Activated T-helper 17 cell treated with anti-CD3 and anti-CD28 coated beads, Interleukin-2, amount 50 U/mL, for 72 hours (primary cell): ENCODE results near the gene ARMC5. TPM values are rescaled to one million over a fixed set of nuclear protein-coding genes. Genes with fewer than 3 reads are reported as not detected.
"Not testable (repeated sequence)": the region's sequence is repeated elsewhere in the genome, so short reads cannot be mapped to it uniquely, and the experiment has no call there.

Experiments used
- ATAC-seq: fragments of 150-1000 bp; cut with Tn5 transposase; replicated peaks from 2 replicates; pipeline ENCODE4 v1.10.0; 2021; ENCODE audit warnings: mild to moderate bottlenecking, moderate library complexity
- H3K27ac Mint-ChIP-seq: one replicate; pipeline ENCODE4 v1.8.0; 2022; ENCODE audit warnings: mixed read lengths
- H3K27me3 Mint-ChIP-seq: one replicate; pipeline ENCODE4 v1.8.0; 2022; ENCODE audit warnings: mixed read lengths
- H3K36me3 Mint-ChIP-seq: one replicate; pipeline ENCODE4 v1.8.0; 2022; ENCODE audit warnings: low read depth, mild to moderate bottlenecking, mixed read lengths
- H3K4me1 Mint-ChIP-seq: one replicate; pipeline ENCODE4 v1.8.0; 2022; ENCODE audit warnings: mixed read lengths
- H3K4me3 Mint-ChIP-seq: one replicate; pipeline ENCODE4 v1.8.0; 2022; ENCODE audit warnings: mild to moderate bottlenecking, mixed read lengths
- H3K9me3 Mint-ChIP-seq: one replicate; pipeline ENCODE4 v1.8.0; 2022; ENCODE audit warnings: mixed read lengths
- total RNA-seq, 2 donors: library from RNA; stranded (reverse); gene quantifications; one replicate each; pipeline ENCODE4 v1.2.3, GENCODE V29; 2022

Gene ARMC5
- total RNA-seq, 2 donors from 2014 or later: 11.9 to 17.9 TPM

GRCh38 chr16:31445931-31446330 is 13.4 kb upstream of the ARMC5 start:
- not testable (repeated sequence) for H3K36me3 Mint-ChIP-seq, H3K4me1 Mint-ChIP-seq, H3K9me3 Mint-ChIP-seq, ATAC-seq, H3K4me3 Mint-ChIP-seq, H3K27me3 Mint-ChIP-seq
- H3K27ac Mint-ChIP-seq: peak overlapping the region; percentile 52

- H3K27ac Mint-ChIP-seq: peak overlapping the region; percentile 18
- no peaks in the 10 kb centered on the region for H3K9me3 Mint-ChIP-seq
- peaks cover 15% of the 10 kb centered on the region for H3K36me3 Mint-ChIP-seq
- H3K4me3 Mint-ChIP-seq: no peak overlapping the region
- no peaks in the 10 kb centered on the region for H3K27me3 Mint-ChIP-seq
- peaks cover 17% of the 10 kb centered on the region for H3K4me1 Mint-ChIP-seq
- ATAC-seq: no peak
Measured at GRCh38 chr16:31451201-31451600, 8.1 kb upstream of the ARMC5 start.

DNA sequence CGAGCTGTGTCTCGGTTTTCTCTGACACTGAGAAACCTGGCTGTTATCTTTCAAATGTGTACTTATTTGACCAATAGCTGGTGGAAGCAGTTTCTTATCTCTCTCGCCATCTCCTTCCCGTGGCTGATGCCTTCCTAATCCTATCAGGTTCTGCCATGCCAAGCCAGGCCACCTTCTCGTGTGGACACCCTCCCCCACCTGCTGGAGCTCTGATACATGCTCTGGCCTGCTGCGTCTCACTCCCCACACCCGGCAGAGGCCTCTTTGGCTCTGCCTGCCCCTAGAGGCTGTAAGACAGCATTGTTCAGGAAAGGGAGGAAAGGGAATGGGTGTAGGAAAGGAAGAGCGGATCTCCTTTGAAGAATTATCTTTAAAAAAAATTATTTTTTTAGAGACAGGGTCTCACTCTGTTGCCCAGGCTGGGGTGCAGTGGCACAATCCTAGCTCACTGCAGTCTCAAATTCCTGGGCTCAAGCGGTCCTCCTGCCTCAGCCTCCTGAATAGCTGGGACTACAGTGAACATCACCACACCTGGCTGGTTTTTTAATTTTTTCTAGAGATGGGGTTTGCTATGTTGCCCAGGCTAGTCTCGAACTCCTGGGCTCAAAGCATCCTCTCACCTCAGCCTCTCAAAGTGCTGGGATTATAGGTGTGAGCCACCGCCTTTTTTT is 7.5 kb upstream of the ARMC5 start:
- no peaks in the 10 kb centered on the region for H3K9me3 Mint-ChIP-seq
- ATAC-seq: peak; percentile 32
- H3K27ac Mint-ChIP-seq: peak overlapping the region; percentile 18
- H3K27me3 Mint-ChIP-seq: no peaks in the 10 kb centered on the region
- H3K4me1 Mint-ChIP-seq: peaks cover 17% of the 10 kb centered on the region
- no peak overlapping the region for H3K4me3 Mint-ChIP-seq
- peaks cover 15% of the 10 kb centered on the region for H3K36me3 Mint-ChIP-seq

DNA sequence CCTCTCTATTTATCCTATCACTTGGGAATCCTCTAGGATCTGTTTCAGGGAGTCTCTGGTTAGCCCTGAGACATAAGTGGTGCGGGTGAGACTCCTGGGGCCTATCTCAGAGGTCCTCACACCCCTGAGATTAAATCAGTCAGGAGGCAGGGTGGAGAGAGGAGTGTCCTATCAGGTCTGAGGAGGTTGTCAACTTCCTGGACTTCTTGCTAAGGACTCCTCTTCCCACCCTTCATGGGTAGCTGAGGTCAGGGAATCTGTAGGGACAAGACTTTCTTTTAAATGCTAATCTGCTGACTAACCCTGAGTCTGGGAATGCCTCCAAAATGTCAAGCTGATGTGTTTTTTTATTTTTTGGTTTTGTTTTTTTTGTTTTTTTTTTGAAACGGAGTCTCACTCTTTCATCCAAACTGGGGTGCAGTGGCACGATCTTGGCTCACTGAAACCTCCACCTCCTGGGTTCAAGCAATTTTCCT is 6.6 kb upstream of the ARMC5 start:
- Mint-ChIP-seq H3K27me3 (no peaks in the 10 kb centered on the region), H3K27ac (peak overlapping the region; percentile 36), H3K36me3 (peaks cover 18% of the 10 kb centered on the region), H3K4me3 (no peak overlapping the region), H3K9me3 (no peaks in the 10 kb centered on the region), H3K4me1 (peaks cover 17% of the 10 kb centered on the region)
- ATAC-seq: no peak

DNA sequence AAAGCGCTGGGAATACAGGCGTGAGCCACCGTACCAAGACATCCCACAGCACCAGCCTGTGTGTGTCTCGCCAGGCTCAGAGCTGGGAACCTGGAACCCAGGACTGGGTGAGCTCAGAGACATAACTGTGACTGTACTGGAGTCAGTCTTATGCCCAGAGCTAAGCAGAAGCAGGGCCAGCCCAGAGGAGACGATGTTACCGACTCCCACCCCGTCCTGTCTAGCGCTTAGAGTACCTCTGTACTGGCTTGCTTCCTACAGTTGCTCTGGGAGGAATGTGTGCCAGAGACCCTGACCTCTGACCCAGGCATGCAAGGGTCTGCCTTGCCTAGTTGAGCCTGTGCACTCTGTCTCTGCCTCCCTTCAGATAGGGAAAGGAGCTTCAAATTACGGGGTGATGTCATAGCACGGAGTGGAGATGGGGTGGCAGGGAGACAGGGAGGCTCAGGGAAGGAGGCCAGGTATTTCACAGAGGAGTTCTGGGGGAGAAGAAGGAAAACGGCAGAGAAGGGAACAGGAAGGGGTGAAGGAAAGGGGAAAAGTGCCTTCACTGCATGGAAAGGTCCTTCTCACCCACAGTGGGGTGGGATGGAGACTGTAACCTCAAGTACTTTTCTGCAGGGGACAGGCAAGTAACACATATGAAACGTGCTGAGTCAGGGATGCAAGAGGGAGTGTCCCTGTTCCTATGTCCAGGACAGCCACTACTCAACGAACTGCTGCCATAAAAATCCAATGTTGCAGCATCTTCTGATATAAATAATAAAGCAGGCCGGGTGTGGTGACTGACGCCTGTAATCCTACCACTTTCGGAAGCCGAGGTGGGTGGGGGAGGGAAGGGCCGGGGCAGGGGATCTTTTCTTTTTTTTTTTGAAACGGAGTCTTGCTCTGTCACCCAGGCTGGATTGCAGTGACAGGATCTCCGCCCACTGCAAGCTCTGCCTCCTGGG is 5.8 kb upstream of the ARMC5 start:
- Mint-ChIP-seq H3K27me3 (no peaks in the 10 kb centered on the region), H3K27ac (peak overlapping the region; percentile 70), H3K36me3 (peaks cover 26% of the 10 kb centered on the region), H3K9me3 (no peaks in the 10 kb centered on the region), H3K4me1 (peaks cover 17% of the 10 kb centered on the region), H3K4me3 (peak overlapping the region; percentile 2)
- no peak for ATAC-seq

- Mint-ChIP-seq H3K4me1 (peaks cover 23% of the 10 kb centered on the region), H3K27ac (peak overlapping the region; percentile 51), H3K4me3 (peak overlapping the region; percentile 95), H3K9me3 (no peaks in the 10 kb centered on the region), H3K36me3 (peaks cover 36% of the 10 kb centered on the region), H3K27me3 (no peaks in the 10 kb centered on the region)
- ATAC-seq: no peak
Measured at GRCh38 chr16:31455601-31456314, 3.5 kb upstream of the ARMC5 start.

DNA sequence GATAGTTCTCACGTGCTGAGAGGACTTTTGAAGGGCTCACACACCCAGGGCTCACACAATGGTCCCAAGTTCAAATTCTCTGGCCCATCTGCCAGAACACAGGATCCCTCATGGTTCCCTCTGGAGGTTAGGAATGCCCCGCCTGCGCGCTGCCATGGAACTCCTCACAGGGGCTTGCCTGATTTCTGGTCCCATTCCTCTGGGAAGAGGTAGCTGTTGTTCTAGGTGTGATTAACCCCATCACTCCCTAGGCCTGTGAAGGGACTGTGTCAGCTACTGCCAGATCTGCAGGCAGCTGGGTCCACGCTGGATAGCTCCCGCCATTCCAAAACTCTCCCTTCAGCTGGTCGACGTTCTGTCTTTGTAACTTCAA is 2.3 kb upstream of the ARMC5 start:
- no peak for ATAC-seq
- H3K9me3 Mint-ChIP-seq: no peaks in the 10 kb centered on the region
- no peaks in the 10 kb centered on the region for H3K27me3 Mint-ChIP-seq
- peaks cover 23% of the 10 kb centered on the region for H3K4me1 Mint-ChIP-seq
- peaks cover 36% of the 10 kb centered on the region for H3K36me3 Mint-ChIP-seq
- peak overlapping the region; percentile 95 for H3K4me3 Mint-ChIP-seq
- peak overlapping the region; percentile 96 for H3K27ac Mint-ChIP-seq

DNA sequence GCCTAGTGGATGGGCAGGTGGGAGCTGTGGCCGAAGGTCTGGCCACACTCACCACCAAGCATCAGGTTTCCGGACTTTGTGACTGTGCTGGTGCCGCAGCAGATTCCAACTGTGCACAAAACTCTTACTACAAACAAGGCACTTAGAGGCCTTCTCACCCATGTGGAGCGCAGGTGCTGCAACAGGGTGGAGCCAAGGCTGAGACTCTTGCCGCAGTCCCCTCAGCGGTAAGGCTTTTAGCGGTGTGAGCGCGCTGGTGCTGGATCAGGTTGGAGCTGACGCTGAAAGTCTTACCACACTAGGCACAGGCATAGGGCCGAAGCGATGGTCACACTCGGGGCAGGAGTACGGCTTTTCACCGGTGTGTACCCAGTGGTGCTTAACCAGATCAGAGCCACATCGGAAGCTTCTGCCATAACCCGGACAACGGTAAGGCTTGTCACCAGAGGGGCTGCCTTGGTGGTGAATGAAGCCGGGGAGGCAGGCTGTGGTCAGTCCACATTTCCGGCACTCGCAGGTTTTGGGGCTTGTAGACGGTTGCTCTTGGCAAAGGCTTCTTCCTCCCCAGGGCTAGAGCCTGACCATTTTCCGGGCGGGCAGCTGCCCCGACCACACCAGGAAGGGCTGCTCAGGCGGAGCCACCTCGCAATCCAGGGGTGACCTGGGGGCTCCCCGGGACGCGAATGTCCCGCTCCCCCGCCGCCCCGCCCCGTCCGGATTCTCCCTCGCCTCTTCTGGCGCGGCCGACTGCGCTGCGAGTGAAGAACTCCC is 1.0 kb upstream of the ARMC5 start:
- H3K9me3 Mint-ChIP-seq: no peaks in the 10 kb centered on the region
- peaks cover 44% of the 10 kb centered on the region for H3K36me3 Mint-ChIP-seq
- H3K4me3 Mint-ChIP-seq: peak overlapping the region; percentile 95
- no peak for ATAC-seq
- peak overlapping the region; percentile 96 for H3K27ac Mint-ChIP-seq
- H3K4me1 Mint-ChIP-seq: peaks cover 22% of the 10 kb centered on the region
- no peaks in the 10 kb centered on the region for H3K27me3 Mint-ChIP-seq

DNA sequence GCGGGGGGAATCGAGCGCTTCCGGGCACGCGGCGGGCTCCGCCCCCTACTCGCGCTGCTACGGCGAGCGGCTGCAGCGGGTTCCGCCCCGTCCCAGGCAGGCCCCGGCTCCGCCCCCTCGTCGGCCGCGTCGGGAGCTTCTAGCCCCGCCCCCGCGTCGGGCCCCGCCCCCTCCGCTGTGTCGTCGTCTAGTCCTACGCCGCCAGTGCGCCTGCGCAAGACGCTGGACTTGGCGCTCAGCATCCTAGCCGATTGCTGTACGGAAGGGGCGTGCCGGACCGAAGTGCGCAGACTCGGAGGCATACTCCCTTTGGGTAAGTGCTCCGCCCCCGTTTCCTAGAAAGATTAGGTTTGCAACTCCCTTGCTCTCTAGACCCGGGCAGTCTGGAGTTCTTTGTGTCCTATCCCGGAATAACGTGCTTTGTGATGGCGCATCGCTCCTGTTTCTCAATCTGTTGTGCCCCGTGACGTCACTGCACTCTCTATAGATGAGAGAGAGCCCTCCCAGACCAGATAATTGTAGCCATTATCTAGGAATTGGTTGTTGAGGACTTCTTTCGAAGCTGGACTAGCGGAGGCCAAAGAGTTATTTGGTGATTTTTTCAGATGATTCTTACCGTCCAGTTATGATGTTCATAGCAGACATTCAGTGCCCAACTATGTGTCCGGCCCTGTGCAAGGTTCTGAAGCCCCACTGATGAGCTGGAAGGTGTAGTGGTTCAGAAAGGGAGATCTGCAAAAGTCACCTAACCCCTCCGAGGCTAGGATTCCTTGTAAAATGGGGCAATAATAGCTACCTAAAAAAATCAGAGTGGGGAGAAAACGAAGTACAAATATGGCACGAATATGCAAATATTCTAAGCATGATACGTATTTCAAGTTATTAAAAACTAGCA is 633 bp downstream of the ARMC5 start:
- Mint-ChIP-seq H3K36me3 (peaks cover 45% of the 10 kb centered on the region), H3K4me3 (peak overlapping the region; percentile 95), H3K9me3 (no peaks in the 10 kb centered on the region), H3K27ac (peak overlapping the region; percentile 96), H3K4me1 (peaks cover 17% of the 10 kb centered on the region), H3K27me3 (no peaks in the 10 kb centered on the region)
- peak; percentile 85 for ATAC-seq

GRCh38 chr16:31460582-31461002 is 1.3 kb downstream of the ARMC5 start:
- Mint-ChIP-seq H3K27ac (peak overlapping the region; percentile 96), H3K4me1 (peaks cover 15% of the 10 kb centered on the region), H3K9me3 (no peaks in the 10 kb centered on the region), H3K27me3 (no peaks in the 10 kb centered on the region), H3K4me3 (peak overlapping the region; percentile 95), H3K36me3 (peaks cover 45% of the 10 kb centered on the region)
- ATAC-seq: no peak

- no peaks in the 10 kb centered on the region for H3K9me3 Mint-ChIP-seq
- no peak for ATAC-seq
- peak overlapping the region; percentile 95 for H3K4me3 Mint-ChIP-seq
- peaks cover 41% of the 10 kb centered on the region for H3K36me3 Mint-ChIP-seq
- no peaks in the 10 kb centered on the region for H3K27me3 Mint-ChIP-seq
- H3K27ac Mint-ChIP-seq: peak overlapping the region; percentile 77
- peaks cover 10% of the 10 kb centered on the region for H3K4me1 Mint-ChIP-seq
Measured at GRCh38 chr16:31461201-31461920, 2.1 kb downstream of the ARMC5 start.

GRCh38 chr16:31461921-31462804 is 2.9 kb downstream of the ARMC5 start:
- H3K4me3 Mint-ChIP-seq: no peak overlapping the region
- no peak for ATAC-seq
- no peaks in the 10 kb centered on the region for H3K27me3 Mint-ChIP-seq
- peak overlapping the region; percentile 30 for H3K27ac Mint-ChIP-seq
- H3K9me3 Mint-ChIP-seq: no peaks in the 10 kb centered on the region
- peaks cover 10% of the 10 kb centered on the region for H3K4me1 Mint-ChIP-seq
- peaks cover 41% of the 10 kb centered on the region for H3K36me3 Mint-ChIP-seq
